ENCODE data around the gene TUT1. TPM values are rescaled to one million over a fixed set of nuclear protein-coding genes. Genes with fewer than 3 reads are reported as not detected.
"Not testable (repeated sequence)": the region's sequence is repeated elsewhere in the genome, so short reads cannot be mapped to it uniquely, and the experiment has no call there.

The TUT1 gene
- total RNA-seq, 1 experiment from 2014 or later: 39.3 TPM

DNA sequence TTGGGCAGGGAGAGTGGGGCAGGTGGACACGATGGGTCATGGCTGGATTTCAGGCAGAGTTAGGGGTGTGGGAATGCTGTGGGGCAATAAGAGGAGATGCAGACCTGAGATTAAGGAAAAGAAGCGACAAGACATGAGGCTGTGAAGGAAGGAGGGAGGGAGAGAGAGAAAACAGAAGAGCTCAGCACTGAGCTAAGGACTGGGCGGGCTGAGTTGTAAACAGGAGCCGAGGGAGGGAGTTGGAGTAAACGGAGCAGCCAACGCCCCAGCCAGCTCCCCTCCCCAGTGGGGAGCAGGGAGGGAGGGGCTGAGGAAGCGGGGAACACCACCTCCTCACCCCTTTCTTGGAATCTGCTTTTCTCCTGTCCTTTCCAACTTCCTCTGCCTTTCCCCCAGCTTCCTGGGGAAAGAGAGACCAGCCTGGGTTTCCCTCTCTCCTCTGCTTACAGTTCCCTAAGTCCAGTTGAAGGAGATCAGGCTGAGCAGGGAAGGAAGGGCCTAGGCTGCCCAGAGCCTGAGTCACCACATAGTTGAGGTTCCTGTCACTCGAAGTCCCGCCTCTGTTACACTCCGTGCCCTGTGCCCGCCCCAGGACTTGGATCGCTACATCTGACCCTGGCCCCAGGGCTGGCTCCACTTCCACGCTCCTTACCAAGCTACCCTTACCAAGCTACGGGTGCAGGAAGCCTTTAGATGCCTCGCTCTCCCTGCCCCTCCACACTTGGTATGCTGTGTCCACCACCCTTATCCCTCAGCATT lies 38.1 kb downstream of the TUT1 start:
- intact Hi-C loops (cut with micrococcal nuclease; ENCODE audit: unreplicated experiment): loop anchor here (5.0 kb wide), 2 partner anchors 39 to 289 kb away; partner anchors contain the start of gene TUT1
- no peaks in the 10 kb centered on the region for H3K9me2 ChIP-seq (ENCODE audit: insufficient read depth)
- CTCF ChIA-PET: interaction anchor here (0.5 to 1.8 kb wide), 4 partner anchors 9 to 129 kb away, joined by 3 to 16 read pairs (median 8); no protein-coding TSS in a partner anchor
- POLR2A ChIA-PET (ENCODE audit: unreplicated experiment): interaction anchor here (0.6 to 1.7 kb wide), 11 partner anchors 7 to 158 kb away, joined by 3 to 27 read pairs (median 4); partner anchors contain the start of genes C11orf98, CSKMT, EEF1G and MTA2
- no peaks in the 10 kb centered on the region for H3K9me3 ChIP-seq (ENCODE audit: insufficient read depth, low read depth)
- TSS peak; percentile 46 for BruUV-seq (replicated peaks)
- H3K36me3 ChIP-seq (ENCODE audit: low read depth): 0 out of 2 replicates have a peak, but pooled peaks cover 5% of the 10 kb centered on the region
- DNase-seq: peak; percentile 93 to 97
- peak overlapping the region; percentile 49; the same call in 1 of the 2 replicates for H3K4me3 ChIP-seq
- H3F3A ChIP-seq (ENCODE audit: insufficient read depth, low read depth): peaks cover 88% of the 10 kb centered on the region
- H4K20me1 ChIP-seq (ENCODE audit: insufficient read depth): peaks cover 6% of the 10 kb centered on the region; the same call in 1 of the 2 replicates
- 0 out of 2 replicates have a peak, but pooled peaks cover 14% of the 10 kb centered on the region for H3K79me2 ChIP-seq (ENCODE audit: low read depth)
- TF ChIP-seq EZH2 (IDR thresholded peaks at IDR 0.05; ENCODE audit: low read depth): no peak
- TF ChIP-seq, protein P1, sequence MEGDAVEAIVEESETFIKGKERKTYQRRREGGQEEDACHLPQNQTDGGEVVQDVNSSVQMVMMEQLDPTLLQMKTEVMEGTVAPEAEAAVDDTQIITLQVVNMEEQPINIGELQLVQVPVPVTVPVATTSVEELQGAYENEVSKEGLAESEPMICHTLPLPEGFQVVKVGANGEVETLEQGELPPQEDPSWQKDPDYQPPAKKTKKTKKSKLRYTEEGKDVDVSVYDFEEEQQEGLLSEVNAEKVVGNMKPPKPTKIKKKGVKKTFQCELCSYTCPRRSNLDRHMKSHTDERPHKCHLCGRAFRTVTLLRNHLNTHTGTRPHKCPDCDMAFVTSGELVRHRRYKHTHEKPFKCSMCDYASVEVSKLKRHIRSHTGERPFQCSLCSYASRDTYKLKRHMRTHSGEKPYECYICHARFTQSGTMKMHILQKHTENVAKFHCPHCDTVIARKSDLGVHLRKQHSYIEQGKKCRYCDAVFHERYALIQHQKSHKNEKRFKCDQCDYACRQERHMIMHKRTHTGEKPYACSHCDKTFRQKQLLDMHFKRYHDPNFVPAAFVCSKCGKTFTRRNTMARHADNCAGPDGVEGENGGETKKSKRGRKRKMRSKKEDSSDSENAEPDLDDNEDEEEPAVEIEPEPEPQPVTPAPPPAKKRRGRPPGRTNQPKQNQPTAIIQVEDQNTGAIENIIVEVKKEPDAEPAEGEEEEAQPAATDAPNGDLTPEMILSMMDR (conservative IDR thresholded peaks at IDR 0.05): no peak
- peak overlapping the region; percentile 95 for H3K4me2 ChIP-seq
- no peaks in the 10 kb centered on the region for H3K27me3 ChIP-seq (ENCODE audit: insufficient read depth, low read depth)
- H2AFZ ChIP-seq: peak overlapping the region; percentile 74
- peak overlapping the region; percentile 92 for H3K27ac ChIP-seq
- H3K4me1 ChIP-seq (replicated peaks; ENCODE audit: insufficient read depth): peaks cover 88% of the 10 kb centered on the region

DNA sequence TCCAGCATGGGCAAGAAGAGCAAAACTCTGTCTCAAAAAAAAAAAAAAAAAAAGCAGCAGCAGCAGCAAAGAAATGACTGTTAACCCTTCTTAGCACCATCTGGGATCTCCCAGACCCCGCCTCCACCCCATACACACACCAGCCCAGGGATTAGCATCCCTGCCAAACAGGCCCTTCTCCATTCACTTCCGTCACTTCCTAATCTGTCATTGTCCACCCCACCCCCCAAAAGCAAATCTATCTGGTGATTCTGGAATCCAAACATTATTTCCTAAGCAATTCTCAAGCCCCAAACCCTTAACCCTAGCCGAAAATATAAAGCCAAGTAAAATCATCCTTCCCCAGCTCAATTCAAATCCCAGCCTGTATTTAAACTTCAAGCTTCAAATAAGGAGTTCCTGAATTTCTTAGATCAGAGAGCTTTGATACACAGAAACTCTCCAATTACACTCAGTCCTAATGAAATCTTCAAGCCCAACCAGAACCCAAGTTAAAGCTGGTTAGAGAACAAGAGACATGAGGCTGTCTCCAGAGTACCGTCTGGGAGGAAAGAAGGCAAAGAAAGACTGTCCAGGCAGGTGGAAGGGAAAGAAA lies 38.7 kb downstream of the TUT1 start:
- ChIA-PET POLR2A (ENCODE audit: unreplicated experiment) (interaction anchor here (0.6 to 1.7 kb wide), 10 partner anchors 8 to 157 kb away, joined by 3 to 27 read pairs (median 4); partner anchors contain the start of genes C11orf98, CSKMT, EEF1G and MTA2), CTCF (interaction anchor here (0.5 to 1.8 kb wide), 4 partner anchors 8 to 1692 kb away, joined by 5 to 16 read pairs (median 8); no protein-coding TSS in a partner anchor)
- Histone ChIP-seq H3K79me2 (ENCODE audit: low read depth) (0 out of 2 replicates have a peak, but pooled peaks cover 14% of the 10 kb centered on the region), H3K27me3 (ENCODE audit: insufficient read depth, low read depth) (no peaks in the 10 kb centered on the region), H3K4me1 (replicated peaks; ENCODE audit: insufficient read depth) (peaks cover 88% of the 10 kb centered on the region), H3F3A (ENCODE audit: insufficient read depth, low read depth) (peaks cover 88% of the 10 kb centered on the region), H4K20me1 (ENCODE audit: insufficient read depth) (0 out of 2 replicates have a peak, but pooled peaks cover 6% of the 10 kb centered on the region), H2AFZ (peak overlapping the region; percentile 74), H3K36me3 (ENCODE audit: low read depth) (no peaks in the 10 kb centered on the region), H3K9me3 (ENCODE audit: insufficient read depth, low read depth) (no peaks in the 10 kb centered on the region), H3K27ac (peak overlapping the region; percentile 92), H3K4me3 (peak overlapping the region; percentile 49; the same call in 1 of the 2 replicates), H3K4me2 (peak overlapping the region; percentile 95), H3K9me2 (ENCODE audit: insufficient read depth) (no peaks in the 10 kb centered on the region)
- intact Hi-C loops (cut with micrococcal nuclease; ENCODE audit: unreplicated experiment): loop anchor here (5.0 kb wide), 2 partner anchors 40 to 290 kb away; partner anchors contain the start of gene TUT1
- no peak for TF ChIP-seq EZH2 (IDR thresholded peaks at IDR 0.05; ENCODE audit: low read depth)
- TF ChIP-seq, protein P1 (conservative IDR thresholded peaks at IDR 0.05): no peak
- DNase-seq: peak; percentile 35 to 57
- BruUV-seq (replicated peaks): no TSS peak

DNA sequence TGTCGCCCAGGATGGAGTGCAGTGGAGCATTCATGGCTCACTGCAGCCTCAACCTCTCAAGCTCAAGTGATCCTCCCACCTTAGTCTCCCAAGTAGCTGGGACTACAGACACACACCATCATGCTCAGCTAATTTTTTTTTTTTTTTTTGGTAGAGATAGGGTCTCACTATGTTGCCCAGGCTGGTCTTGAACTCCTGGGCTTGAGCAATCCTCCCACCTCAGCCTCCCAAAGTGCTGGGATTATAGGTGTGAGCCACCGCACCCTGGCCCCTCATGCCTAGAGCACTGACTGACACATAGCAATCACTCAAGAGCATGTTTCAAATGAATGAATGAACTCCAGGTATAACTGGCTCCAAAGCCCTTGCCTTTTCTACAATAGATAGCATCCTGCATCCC lies 40.8 kb downstream of the TUT1 start:
- H3K4me2 ChIP-seq; H3K36me3 ChIP-seq (ENCODE audit: low read depth); H2AFZ ChIP-seq; DNase-seq; H3K4me3 ChIP-seq; H3K27ac ChIP-seq; H3K9me2 ChIP-seq (ENCODE audit: insufficient read depth); H4K20me1 ChIP-seq (ENCODE audit: insufficient read depth); BruUV-seq (replicated peaks); H3K27me3 ChIP-seq (ENCODE audit: insufficient read depth, low read depth); POLR2A ChIA-PET (ENCODE audit: unreplicated experiment); H3K9me3 ChIP-seq (ENCODE audit: insufficient read depth, low read depth): not testable (repeated sequence)
- Histone ChIP-seq H3F3A (ENCODE audit: insufficient read depth, low read depth) (peaks cover 69% of the 10 kb centered on the region), H3K4me1 (replicated peaks; ENCODE audit: insufficient read depth) (peaks cover 75% of the 10 kb centered on the region), H3K79me2 (ENCODE audit: low read depth) (peaks cover 22% of the 10 kb centered on the region)
- intact Hi-C loops (cut with micrococcal nuclease; ENCODE audit: unreplicated experiment): loop anchor here (5.0 kb wide), 2 partner anchors 42 to 292 kb away; partner anchors contain the start of gene TUT1
- CTCF ChIA-PET: interaction anchor here (0.8 to 2.0 kb wide), 2 partner anchors 10 to 123 kb away, joined by 3 to 7 read pairs; no protein-coding TSS in a partner anchor
